ENCODE results near the gene MN1.
A peak's percentile ranks its signal among the peaks of the same experiment; 100 is the strongest.
"Not testable (repeated sequence)": the region's sequence is repeated elsewhere in the genome, so short reads cannot be mapped to it uniquely, and the experiment has no call there.

MN1 gene

DNA sequence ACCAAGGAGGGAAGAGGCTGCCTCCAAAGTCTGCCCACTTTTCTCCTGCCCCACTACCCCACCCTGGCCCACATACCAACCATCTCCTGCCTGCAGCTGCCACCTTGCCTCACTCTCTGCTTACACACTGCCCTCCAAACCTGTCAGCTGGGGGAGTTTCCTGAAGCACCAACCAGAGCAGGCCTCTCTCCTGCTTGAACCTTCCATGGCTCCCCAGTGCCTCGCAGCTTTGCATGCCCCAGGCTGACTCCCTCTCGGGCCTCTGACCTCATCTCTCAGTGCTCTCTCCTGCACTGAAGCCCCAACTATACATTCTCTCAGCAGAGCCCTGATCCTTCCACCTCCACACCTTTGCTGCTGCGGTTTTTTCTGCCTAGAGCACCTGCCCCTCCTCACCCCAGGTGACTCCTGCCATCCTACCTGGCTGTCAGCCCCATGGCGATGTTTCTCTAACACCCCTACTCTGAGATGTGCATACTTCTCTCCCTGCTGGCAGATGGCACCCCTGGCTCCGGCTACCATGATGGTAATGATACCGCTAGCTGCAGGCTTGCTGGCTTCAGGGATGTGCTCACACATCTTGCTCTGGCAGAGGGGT lies 43.5 kb downstream of the MN1 start:
- no peak for DNase-seq

DNA sequence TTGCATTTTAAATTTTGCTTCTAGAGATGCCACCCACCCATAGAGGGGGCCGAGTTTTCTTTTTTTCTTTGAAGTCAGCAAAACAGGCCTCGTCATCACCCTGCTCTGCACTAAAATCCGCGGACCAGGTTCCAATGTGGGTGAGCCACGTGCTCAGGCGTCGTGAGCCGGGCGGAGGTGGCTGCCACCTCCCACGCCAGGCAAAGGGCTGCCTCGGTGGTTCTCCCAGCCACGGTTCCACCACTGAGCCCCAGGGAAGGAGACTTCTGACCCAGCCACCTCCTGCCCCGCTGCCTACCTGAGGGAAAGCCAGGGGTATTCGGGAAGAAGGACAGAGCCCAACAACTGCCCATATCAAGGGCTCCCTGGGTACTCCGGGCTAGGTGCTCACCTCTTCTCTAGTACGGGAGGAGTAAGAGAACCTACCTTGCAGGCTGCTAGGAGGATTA lies 45.3 kb downstream of the MN1 start:
- no peak for DNase-seq

GRCh38 chr22:27755521-27756211 lies 45.9 kb downstream of the MN1 start:
- no peak for DNase-seq

GRCh38 chr22:27754888-27755480 lies 46.6 kb downstream of the MN1 start:
- no peak for DNase-seq

- no peak for DNase-seq
Measured at GRCh38 chr22:27754247-27754887, 47.2 kb downstream of the MN1 start.

DNA sequence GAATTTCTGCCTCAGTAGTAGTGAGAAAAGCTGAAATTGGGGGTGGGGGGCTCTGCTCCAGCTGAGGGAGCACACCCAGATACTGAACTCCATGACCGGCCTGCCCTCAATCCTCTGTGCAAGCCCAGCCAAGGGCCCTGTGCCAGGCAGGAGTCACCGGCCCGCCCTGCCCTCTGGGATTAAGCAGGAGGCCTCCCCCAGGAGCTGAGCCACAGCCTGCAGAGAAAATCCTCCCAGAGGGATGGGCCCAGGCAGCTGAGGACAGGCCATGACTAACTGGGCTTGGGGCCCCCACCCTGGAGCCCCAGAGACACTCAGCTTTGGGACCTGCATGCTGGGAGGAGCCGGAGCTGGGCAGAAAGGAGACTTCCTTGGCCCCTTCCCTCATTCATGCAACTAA lies 48.8 kb downstream of the MN1 start:
- no peak for DNase-seq

- no peak for DNase-seq
Measured at GRCh38 chr22:27752141-27752540, 49.4 kb downstream of the MN1 start.

DNA sequence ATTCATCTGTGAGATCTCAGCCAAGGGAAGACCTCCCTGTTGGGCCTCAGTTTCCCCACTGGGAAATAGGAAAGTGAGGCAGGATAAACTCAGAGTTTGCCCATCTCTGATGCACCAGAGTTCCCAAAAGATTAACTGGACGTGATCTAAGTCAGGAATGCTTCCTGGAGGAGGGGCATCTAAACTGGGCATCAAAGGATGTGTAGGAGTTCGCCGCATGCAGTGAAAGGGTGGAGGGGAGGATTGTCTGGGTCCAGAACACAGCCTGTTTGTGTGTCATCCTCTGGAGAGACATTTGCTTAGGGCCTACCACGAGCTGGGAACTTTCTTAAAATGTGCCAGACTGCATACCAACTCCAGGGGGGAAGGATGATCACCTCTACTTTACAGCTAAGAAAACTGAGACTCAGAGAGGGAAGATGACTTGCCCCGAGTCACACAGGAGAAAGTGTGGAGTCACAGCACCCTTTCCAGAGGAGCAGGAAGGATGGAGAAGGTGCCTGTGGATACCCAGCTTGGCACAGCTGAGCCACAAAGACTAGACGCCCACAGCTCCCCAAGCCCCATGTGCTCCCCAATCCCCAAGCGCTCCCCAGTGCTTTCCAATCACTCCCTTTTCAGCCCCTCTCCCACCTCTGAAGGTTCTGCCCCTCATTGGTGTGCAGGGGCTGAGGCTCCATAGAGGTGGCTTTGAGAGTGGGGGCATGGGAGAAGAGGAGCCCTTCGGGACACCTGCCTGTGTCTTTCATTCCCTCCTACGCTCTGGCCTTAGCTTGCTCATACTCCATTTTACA lies 50.1 kb downstream of the MN1 start:
- DNase-seq = no peak

DNA sequence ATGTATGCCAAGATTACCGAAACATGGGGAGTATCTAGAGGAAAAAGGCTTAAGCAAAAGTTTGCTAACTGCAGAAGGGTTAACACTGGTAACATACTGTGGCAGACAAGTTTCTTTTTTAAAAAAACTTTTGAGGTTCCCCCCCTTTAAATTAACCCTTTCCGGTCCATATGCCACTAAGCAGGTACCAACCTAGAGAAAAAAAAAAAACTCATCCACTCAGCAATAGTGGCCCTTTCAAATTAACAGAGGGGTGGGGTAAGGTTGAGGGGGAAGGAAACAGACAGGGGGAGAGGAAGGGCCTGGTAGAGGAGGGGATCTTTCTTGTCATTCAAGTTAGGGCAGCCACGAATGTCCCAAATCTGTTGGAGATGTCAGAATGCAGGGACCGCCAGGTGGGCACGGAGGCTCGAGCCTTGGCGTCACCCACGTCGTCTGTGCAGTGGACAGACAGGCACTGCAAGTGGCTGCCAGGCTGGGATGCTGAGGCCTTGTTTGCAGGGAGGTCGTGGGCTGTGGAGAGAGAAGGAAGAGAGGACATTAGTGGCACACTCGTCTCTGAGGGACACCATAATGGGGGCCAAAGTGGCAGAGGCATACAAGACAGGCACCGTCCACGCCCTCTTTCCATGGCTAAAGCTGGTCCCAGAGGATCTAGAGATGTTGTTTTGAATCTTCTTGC lies 50.8 kb downstream of the MN1 start:
- DNase-seq = no peak

GRCh38 chr22:27749597-27750225 lies 51.8 kb downstream of the MN1 start:
- DNase-seq = no peak

GRCh38 chr22:27748751-27749191 lies 52.8 kb downstream of the MN1 start:
- DNase-seq = peak; percentile 42 to 70 (median 58)

GRCh38 chr22:27748349-27748748 lies 53.2 kb downstream of the MN1 start:
- DNase-seq = no peak

DNA sequence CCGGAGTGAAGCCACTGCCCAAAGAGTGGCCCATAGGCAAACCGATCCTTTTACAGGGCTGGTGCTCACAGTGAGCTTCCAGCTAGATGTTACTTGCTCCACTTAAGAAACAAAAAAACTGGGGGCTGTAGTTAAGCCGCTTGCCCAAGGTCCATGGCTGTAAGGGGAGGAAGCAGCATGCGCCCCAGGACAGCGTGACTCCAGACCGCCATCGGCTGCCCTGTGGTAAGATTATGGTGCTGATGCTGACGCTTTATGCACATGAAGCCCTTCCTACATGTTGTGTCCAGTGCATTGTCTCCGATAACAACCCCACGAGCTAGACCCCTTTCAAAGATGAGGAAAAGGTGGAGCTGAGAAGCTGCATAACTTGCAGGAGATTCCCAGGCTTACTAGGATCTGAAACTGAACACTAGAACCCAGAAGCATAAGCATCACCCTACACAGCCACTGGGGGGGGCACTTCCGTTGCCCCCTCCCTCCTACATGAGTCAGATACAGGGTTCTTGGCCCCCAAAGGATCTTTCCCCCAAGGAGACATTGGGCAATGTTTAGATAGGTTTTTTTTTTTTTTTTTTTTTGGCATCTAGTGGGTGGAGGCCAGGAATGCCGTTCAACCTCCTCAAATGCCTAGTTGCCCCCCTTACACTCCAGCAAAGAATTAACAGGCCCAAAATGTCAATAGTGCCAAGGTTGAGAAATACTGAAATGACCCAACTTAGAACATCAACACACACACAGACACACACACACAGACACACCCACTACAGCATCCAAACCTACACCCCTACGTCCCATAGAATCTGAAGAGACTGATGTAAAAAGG lies 53.9 kb downstream of the MN1 start:
- DNase-seq = no peak

GRCh38 chr22:27746918-27747317 lies 54.6 kb downstream of the MN1 start:
- DNase-seq = no peak

DNA sequence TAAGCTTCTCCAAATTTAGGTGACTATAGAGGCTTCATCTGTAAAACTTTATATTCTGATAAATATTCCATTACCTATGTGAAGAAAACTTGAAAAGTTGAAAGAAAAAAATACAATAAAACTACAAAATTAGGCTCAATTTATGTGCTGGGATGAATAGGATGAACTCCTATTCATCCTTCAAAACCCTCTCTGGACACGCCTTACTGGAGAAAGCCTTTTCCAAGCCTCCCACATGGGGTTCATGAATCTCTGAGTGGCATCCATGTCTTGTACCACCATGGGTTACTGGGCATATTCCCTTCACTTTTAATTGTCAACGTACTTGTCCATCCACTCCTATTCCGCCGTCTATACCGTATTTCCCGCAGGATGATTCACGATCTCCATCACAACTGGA lies 55.7 kb downstream of the MN1 start:
- no peak for DNase-seq

DNA sequence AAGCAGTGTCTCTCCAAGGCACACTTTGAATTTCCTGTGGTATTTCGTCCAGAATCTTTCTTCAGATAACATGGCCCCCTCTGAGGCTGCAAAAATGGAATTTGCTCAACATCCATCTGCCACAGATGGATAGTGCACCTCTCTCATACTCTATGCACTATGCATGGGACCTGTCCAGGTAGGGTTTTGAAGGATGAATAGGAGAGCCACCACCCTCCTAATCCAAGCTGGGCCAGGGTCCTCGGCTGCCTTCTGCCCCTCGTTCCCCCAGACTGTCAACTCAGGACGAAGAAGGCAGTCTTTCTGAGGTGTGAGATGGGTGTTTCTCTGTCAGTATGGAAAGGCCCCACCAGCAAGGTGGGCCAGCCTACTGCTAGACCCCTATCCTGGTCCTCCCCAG lies 56.4 kb downstream of the MN1 start:
- DNase-seq = no peak

DNA sequence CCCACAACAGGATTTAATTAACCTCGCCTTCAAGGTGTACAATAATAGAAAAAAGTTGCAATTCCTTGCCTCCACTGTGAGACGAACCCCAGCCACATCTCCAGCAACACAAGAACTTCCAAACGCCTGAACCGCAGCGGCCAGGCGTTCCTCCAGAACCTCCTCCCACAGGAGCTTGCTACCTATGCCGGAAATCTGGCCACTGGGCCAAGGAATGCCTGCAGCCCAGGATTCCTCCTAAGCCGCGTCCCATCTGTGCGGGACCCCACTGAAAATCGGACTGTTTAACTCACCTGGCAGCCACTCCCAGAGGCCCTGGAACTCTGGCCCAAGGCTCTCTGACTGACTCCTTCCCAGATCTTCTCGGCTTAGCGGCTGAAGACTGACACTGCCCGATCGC lies 57.5 kb downstream of the MN1 start:
- not testable (repeated sequence) for DNase-seq

DNA sequence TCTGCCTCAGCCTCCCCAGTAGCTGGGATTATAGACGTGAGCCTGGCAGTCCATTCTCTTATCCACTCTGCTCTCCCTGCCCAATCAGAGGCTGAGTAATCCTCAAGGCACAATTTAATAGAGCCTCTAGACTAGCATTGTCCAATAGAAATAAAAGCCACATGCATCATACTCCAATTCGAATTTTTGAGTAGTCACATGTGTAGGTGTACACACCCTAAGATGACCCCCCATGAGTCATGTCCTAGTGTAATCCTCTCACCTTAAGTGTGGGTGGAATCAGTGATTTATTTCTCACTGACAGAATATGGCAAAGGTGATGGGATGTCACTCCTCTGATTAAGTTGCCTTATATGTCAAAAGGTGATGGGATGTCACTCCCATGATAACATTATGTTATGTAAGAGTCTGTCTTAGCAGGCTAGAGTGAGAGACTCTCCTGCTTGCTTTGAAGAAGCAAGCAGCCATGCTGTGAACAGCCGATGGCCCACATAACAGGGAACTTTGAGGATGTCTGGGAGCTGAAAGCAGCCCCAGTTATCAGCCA lies 61.3 kb downstream of the MN1 start:
- DNase-seq = no peak

GRCh38 chr22:27737521-27737920 lies 64.0 kb downstream of the MN1 start:
- no peak for DNase-seq

DNA sequence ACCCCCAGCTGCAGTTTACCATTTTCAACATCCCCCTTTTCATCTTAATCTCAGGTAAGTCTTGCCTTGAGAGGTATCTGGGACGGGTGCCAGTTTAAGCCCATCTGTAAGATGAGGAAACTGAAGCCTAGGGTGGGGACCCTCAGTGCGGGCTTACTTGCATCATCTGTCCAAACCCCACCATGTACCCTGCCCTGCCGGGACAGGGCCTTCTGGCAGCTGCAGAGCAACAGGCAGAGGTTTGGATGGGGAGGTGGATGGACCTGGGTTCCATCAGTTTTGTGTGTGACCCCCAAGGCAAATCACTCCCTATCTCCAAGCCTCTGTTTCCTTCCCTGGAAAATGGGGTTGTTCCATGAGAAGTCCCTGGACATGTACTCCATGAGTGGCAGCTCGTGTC lies 67.5 kb downstream of the MN1 start:
- DNase-seq = no peak

GRCh38 chr22:27732841-27733240 lies 68.7 kb downstream of the MN1 start:
- no peak for DNase-seq
